Activated T-helper 17 cell treated with anti-CD3 and anti-CD28 coated beads, Interleukin-2, amount 50 U/mL, for 72 hours (primary cell): ENCODE results near the gene HS3ST4. TPM values are rescaled to one million over a fixed set of nuclear protein-coding genes. Genes with fewer than 3 reads are reported as not detected.

ENCODE experiments used
- ATAC-seq: fragments of 150-1000 bp; cut with Tn5 transposase; replicated peaks from 2 replicates; pipeline ENCODE4 v1.10.0; 2021; ENCODE audit warnings: mild to moderate bottlenecking, moderate library complexity
- H3K27ac Mint-ChIP-seq: one replicate; pipeline ENCODE4 v1.8.0; 2022; ENCODE audit warnings: mixed read lengths
- H3K27me3 Mint-ChIP-seq: one replicate; pipeline ENCODE4 v1.8.0; 2022; ENCODE audit warnings: mixed read lengths
- H3K36me3 Mint-ChIP-seq: one replicate; pipeline ENCODE4 v1.8.0; 2022; ENCODE audit warnings: low read depth, mild to moderate bottlenecking, mixed read lengths
- H3K4me1 Mint-ChIP-seq: one replicate; pipeline ENCODE4 v1.8.0; 2022; ENCODE audit warnings: mixed read lengths
- H3K4me3 Mint-ChIP-seq: one replicate; pipeline ENCODE4 v1.8.0; 2022; ENCODE audit warnings: mild to moderate bottlenecking, mixed read lengths
- H3K9me3 Mint-ChIP-seq: one replicate; pipeline ENCODE4 v1.8.0; 2022; ENCODE audit warnings: mixed read lengths
- total RNA-seq, 2 donors: library from RNA; stranded (reverse); gene quantifications; one replicate each; pipeline ENCODE4 v1.2.3, GENCODE V29; 2022

HS3ST4 gene
- total RNA-seq, 2 donors from 2014 or later: not detected

- H3K36me3 Mint-ChIP-seq: no peaks in the 10 kb centered on the region
- no peaks in the 10 kb centered on the region for H3K4me1 Mint-ChIP-seq
- no peak overlapping the region for H3K4me3 Mint-ChIP-seq
- no peaks in the 10 kb centered on the region for H3K9me3 Mint-ChIP-seq
- peaks cover 16% of the 10 kb centered on the region for H3K27me3 Mint-ChIP-seq
- no peak overlapping the region for H3K27ac Mint-ChIP-seq
- no peak for ATAC-seq
Measured at GRCh38 chr16:25823891-25824290, 132.1 kb downstream of the HS3ST4 start.

GRCh38 chr16:25827709-25828108 is 135.9 kb downstream of the HS3ST4 start:
- Mint-ChIP-seq H3K27me3 (peaks cover 27% of the 10 kb centered on the region), H3K36me3 (no peaks in the 10 kb centered on the region), H3K27ac (no peak overlapping the region), H3K4me3 (no peak overlapping the region), H3K9me3 (no peaks in the 10 kb centered on the region), H3K4me1 (no peaks in the 10 kb centered on the region)
- ATAC-seq: no peak

GRCh38 chr16:25828510-25828909 is 136.8 kb downstream of the HS3ST4 start:
- Mint-ChIP-seq H3K4me3 (no peak overlapping the region), H3K9me3 (no peaks in the 10 kb centered on the region), H3K4me1 (no peaks in the 10 kb centered on the region), H3K36me3 (no peaks in the 10 kb centered on the region), H3K27ac (no peak overlapping the region), H3K27me3 (peaks cover 27% of the 10 kb centered on the region)
- no peak for ATAC-seq

- no peaks in the 10 kb centered on the region for H3K36me3 Mint-ChIP-seq
- ATAC-seq: no peak
Measured at GRCh38 chr16:25832291-25832690, 140.5 kb downstream of the HS3ST4 start.

GRCh38 chr16:25834101-25834500 is 142.3 kb downstream of the HS3ST4 start:
- Mint-ChIP-seq H3K4me1 (no peaks in the 10 kb centered on the region), H3K27ac (no peak overlapping the region), H3K9me3 (no peaks in the 10 kb centered on the region), H3K27me3 (peaks cover 28% of the 10 kb centered on the region), H3K36me3 (no peaks in the 10 kb centered on the region), H3K4me3 (no peak overlapping the region)
- no peak for ATAC-seq

More at GRCh38 chr16:25832291-25832690, 140.5 kb downstream of the HS3ST4 start:
- Mint-ChIP-seq H3K27me3 (peaks cover 24% of the 10 kb centered on the region), H3K9me3 (no peaks in the 10 kb centered on the region), H3K4me3 (no peak overlapping the region), H3K4me1 (no peaks in the 10 kb centered on the region), H3K27ac (no peak overlapping the region)

GRCh38 chr16:25835126-25835525 is 143.4 kb downstream of the HS3ST4 start:
- Mint-ChIP-seq H3K27me3 (peaks cover 27% of the 10 kb centered on the region), H3K36me3 (no peaks in the 10 kb centered on the region)

GRCh38 chr16:25838724-25839186 is 147.0 kb downstream of the HS3ST4 start:
- H3K27ac Mint-ChIP-seq: no peak overlapping the region
- H3K4me1 Mint-ChIP-seq: no peaks in the 10 kb centered on the region
- H3K36me3 Mint-ChIP-seq: no peaks in the 10 kb centered on the region
- no peak for ATAC-seq
- no peak overlapping the region for H3K4me3 Mint-ChIP-seq
- no peaks in the 10 kb centered on the region for H3K9me3 Mint-ChIP-seq
- peaks cover 17% of the 10 kb centered on the region for H3K27me3 Mint-ChIP-seq

More at GRCh38 chr16:25835126-25835525, 143.4 kb downstream of the HS3ST4 start:
- no peak overlapping the region for H3K27ac Mint-ChIP-seq
- no peaks in the 10 kb centered on the region for H3K4me1 Mint-ChIP-seq
- H3K4me3 Mint-ChIP-seq: no peak overlapping the region
- no peak for ATAC-seq
- H3K9me3 Mint-ChIP-seq: no peaks in the 10 kb centered on the region

- Mint-ChIP-seq H3K4me3 (no peak overlapping the region), H3K27ac (no peak overlapping the region), H3K36me3 (no peaks in the 10 kb centered on the region), H3K9me3 (no peaks in the 10 kb centered on the region), H3K4me1 (no peaks in the 10 kb centered on the region), H3K27me3 (peaks cover 20% of the 10 kb centered on the region)
- ATAC-seq: no peak
Measured at GRCh38 chr16:25841761-25842160, 150.0 kb downstream of the HS3ST4 start.

GRCh38 chr16:25845901-25846300 is 154.1 kb downstream of the HS3ST4 start:
- Mint-ChIP-seq H3K9me3 (no peaks in the 10 kb centered on the region), H3K27ac (no peak overlapping the region), H3K27me3 (peaks cover 25% of the 10 kb centered on the region), H3K36me3 (no peaks in the 10 kb centered on the region), H3K4me1 (no peaks in the 10 kb centered on the region), H3K4me3 (no peak overlapping the region)
- no peak for ATAC-seq

- no peaks in the 10 kb centered on the region for H3K36me3 Mint-ChIP-seq
- H3K27me3 Mint-ChIP-seq: peaks cover 51% of the 10 kb centered on the region
- no peak overlapping the region for H3K27ac Mint-ChIP-seq
- H3K4me3 Mint-ChIP-seq: no peak overlapping the region
- no peaks in the 10 kb centered on the region for H3K9me3 Mint-ChIP-seq
- no peaks in the 10 kb centered on the region for H3K4me1 Mint-ChIP-seq
- ATAC-seq: no peak
Measured at GRCh38 chr16:25854141-25854540, 162.4 kb downstream of the HS3ST4 start.

- Mint-ChIP-seq H3K27ac (no peak overlapping the region), H3K36me3 (no peaks in the 10 kb centered on the region), H3K4me1 (no peaks in the 10 kb centered on the region), H3K9me3 (no peaks in the 10 kb centered on the region), H3K27me3 (peaks cover 56% of the 10 kb centered on the region), H3K4me3 (no peak overlapping the region)
- no peak for ATAC-seq
Measured at GRCh38 chr16:25855063-25855462, 163.3 kb downstream of the HS3ST4 start.

- no peaks in the 10 kb centered on the region for H3K9me3 Mint-ChIP-seq
- H3K27ac Mint-ChIP-seq: no peak overlapping the region
- no peaks in the 10 kb centered on the region for H3K36me3 Mint-ChIP-seq
- no peaks in the 10 kb centered on the region for H3K4me1 Mint-ChIP-seq
- H3K27me3 Mint-ChIP-seq: peaks cover 49% of the 10 kb centered on the region
- H3K4me3 Mint-ChIP-seq: no peak overlapping the region
- no peak for ATAC-seq
Measured at GRCh38 chr16:25855818-25856217, 164.1 kb downstream of the HS3ST4 start.

- no peaks in the 10 kb centered on the region for H3K9me3 Mint-ChIP-seq
- no peak overlapping the region for H3K27ac Mint-ChIP-seq
- no peak overlapping the region for H3K4me3 Mint-ChIP-seq
- ATAC-seq: no peak
- no peaks in the 10 kb centered on the region for H3K36me3 Mint-ChIP-seq
- peaks cover 28% of the 10 kb centered on the region for H3K27me3 Mint-ChIP-seq
- H3K4me1 Mint-ChIP-seq: no peaks in the 10 kb centered on the region
Measured at GRCh38 chr16:25859645-25860044, 167.9 kb downstream of the HS3ST4 start.

GRCh38 chr16:25867041-25867440 is 175.3 kb downstream of the HS3ST4 start:
- peaks cover 11% of the 10 kb centered on the region for H3K27me3 Mint-ChIP-seq
- H3K4me3 Mint-ChIP-seq: no peak overlapping the region
- no peaks in the 10 kb centered on the region for H3K36me3 Mint-ChIP-seq
- ATAC-seq: no peak
- no peaks in the 10 kb centered on the region for H3K9me3 Mint-ChIP-seq
- no peak overlapping the region for H3K27ac Mint-ChIP-seq
- no peaks in the 10 kb centered on the region for H3K4me1 Mint-ChIP-seq

- no peak for ATAC-seq
- H3K9me3 Mint-ChIP-seq: peaks cover 4% of the 10 kb centered on the region
- no peak overlapping the region for H3K4me3 Mint-ChIP-seq
- H3K27me3 Mint-ChIP-seq: peaks cover 15% of the 10 kb centered on the region
- no peaks in the 10 kb centered on the region for H3K4me1 Mint-ChIP-seq
- H3K27ac Mint-ChIP-seq: no peak overlapping the region
- H3K36me3 Mint-ChIP-seq: no peaks in the 10 kb centered on the region
Measured at GRCh38 chr16:25868106-25868505, 176.3 kb downstream of the HS3ST4 start.
